ENCODE data around the gene FMNL2. TPM values are rescaled to one million over a fixed set of nuclear protein-coding genes. Genes with fewer than 3 reads are reported as not detected.

Gene FMNL2
- total RNA-seq, 1 experiment from 2014 or later, result 33.6 TPM

GRCh38 chr2:152480821-152481399, 145.9 kb downstream of the FMNL2 start:
- Histone ChIP-seq H4K20me1 (ENCODE audit: control insufficient read depth, insufficient read depth, insufficient read length) (no peaks in the 10 kb centered on the region), H3K4me2 (ENCODE audit: insufficient read depth, insufficient read length, low read length) (no peak overlapping the region), H4K5ac (ENCODE audit: insufficient read length, low read depth, low read length) (no peak overlapping the region), H3K9ac (ENCODE audit: extremely low read depth, insufficient read length, low read length) (no peak overlapping the region), H2BK20ac (ENCODE audit: low read depth, low read length, poor library complexity, severe bottlenecking) (no peak overlapping the region), H4K91ac (ENCODE audit: insufficient read length, low read depth, low read length) (no peak overlapping the region), H4K8ac (replicated peaks; ENCODE audit: insufficient read length, low read depth, low read length) (no peak overlapping the region), H3K18ac (ENCODE audit: insufficient read length, low read depth, low read length) (no peak overlapping the region), H3K79me1 (ENCODE audit: insufficient read depth, low read depth, low read length, poor library complexity, severe bottlenecking) (no peaks in the 10 kb centered on the region), H3K9me3 (ENCODE audit: control insufficient read depth, low read depth, low read length) (no peaks in the 10 kb centered on the region), H3T11ph (ENCODE audit: low read length) (no peak overlapping the region), H2BK15ac (ENCODE audit: low read depth, low read length) (no peak overlapping the region), H3K27ac (ENCODE audit: insufficient read length, low read depth, low read length) (no peak overlapping the region), H2BK12ac (ENCODE audit: insufficient read length, low read depth, low read length) (no peak overlapping the region), H3K56ac (ENCODE audit: insufficient read length, low read depth, low read length) (no peak overlapping the region), H3K4ac (ENCODE audit: low read depth, low read length) (no peak overlapping the region), H3K4me1 (ENCODE audit: insufficient read depth, low read length) (peaks cover 1% of the 10 kb centered on the region), H3K23me2 (ENCODE audit: insufficient read length, low read depth, low read length, poor library complexity, severe bottlenecking) (no peaks in the 10 kb centered on the region), H2AFZ (ENCODE audit: low read length) (no peak overlapping the region), H3K14ac (ENCODE audit: insufficient read depth, low read length) (no peak overlapping the region), H3K27me3 (ENCODE audit: insufficient read depth, low read length) (no peaks in the 10 kb centered on the region), H3K79me2 (ENCODE audit: insufficient read depth, low read length) (peaks cover 6% of the 10 kb centered on the region; the same call in 1 of the 2 replicates), H3K23ac (ENCODE audit: insufficient read length, low read depth, low read length) (no peak overlapping the region), H2BK5ac (ENCODE audit: insufficient read length, low read length) (no peak overlapping the region), H2AK5ac (ENCODE audit: insufficient read length, low read length) (no peak overlapping the region), H2BK120ac (ENCODE audit: low read depth, low read length, poor library complexity, severe bottlenecking) (no peak overlapping the region)
- no peaks in the 10 kb centered on the region for H3K27me3 Mint-ChIP-seq (ENCODE audit: low read depth)
- no peak overlapping the region for H3K27ac Mint-ChIP-seq
- no peak for TF ChIP-seq CTCF (conservative IDR thresholded peaks at IDR 0.05)
- no CpG with 5 or more reads among the region's 4 CpGs for WGBS (ENCODE audit: extremely low coverage, insufficient read length, low lambda C conversion rate)
- H3K9me3 Mint-ChIP-seq, result no peaks in the 10 kb centered on the region
- H3K4me3 Mint-ChIP-seq, result no peak overlapping the region
- no peak for DNase-seq
- H3K4me1 Mint-ChIP-seq, result peaks cover 21 to 25% of the 10 kb centered on the region in 2 experiments
- no peaks in the 10 kb centered on the region for H3K36me3 Mint-ChIP-seq (ENCODE audit: insufficient read depth in 1 of 3, low read depth in 3 of 3)

Data from H9 (cell line).